GM19324 (cell line): ENCODE data around the gene CAPZA1.
"Not testable (repeated sequence)": the region's sequence is repeated elsewhere in the genome, so short reads cannot be mapped to it uniquely, and the experiment has no call there.

Source experiments
- ATAC-seq: cut with Tn5 transposase; IDR thresholded peaks from one replicate; pipeline ENCODE4 v1.9.1; 2021; ENCODE audit warnings: mild to moderate bottlenecking, moderate library complexity; ENCODE audit not compliant: unreplicated experiment, low FRiP score

The CAPZA1 gene

GRCh38 chr1:112619518-112620376 lies at the start of gene CAPZA1:
CAPZA1 (plus strand) TSS chr1:112619832; CDS start chr1:112619845, 13 bp downstream.
- peak; percentile 82 for ATAC-seq

- no peak for ATAC-seq
Measured at GRCh38 chr1:112575154-112575804, 44.4 kb upstream of the CAPZA1 start.

GRCh38 chr1:112576240-112576639 lies 43.4 kb upstream of the CAPZA1 start:
- ATAC-seq: no peak

- ATAC-seq: no peak
Measured at GRCh38 chr1:112579801-112580510, 39.7 kb upstream of the CAPZA1 start.

- ATAC-seq: no peak
Measured at GRCh38 chr1:112581586-112582192, 37.9 kb upstream of the CAPZA1 start.

GRCh38 chr1:112583366-112583765 lies 36.3 kb upstream of the CAPZA1 start:
- no peak for ATAC-seq

- ATAC-seq: no peak
Measured at GRCh38 chr1:112589766-112590165, 29.9 kb upstream of the CAPZA1 start.

GRCh38 chr1:112594208-112594876 lies 25.3 kb upstream of the CAPZA1 start:
- no peak for ATAC-seq

GRCh38 chr1:112599477-112599876 lies 20.2 kb upstream of the CAPZA1 start:
- no peak for ATAC-seq

- ATAC-seq: no peak
Measured at GRCh38 chr1:112603012-112603411, 16.6 kb upstream of the CAPZA1 start.

GRCh38 chr1:112603541-112603940 lies 16.1 kb upstream of the CAPZA1 start:
- ATAC-seq: no peak

- ATAC-seq: no peak
Measured at GRCh38 chr1:112605633-112606327, 13.9 kb upstream of the CAPZA1 start.

GRCh38 chr1:112614460-112615065 lies 5.1 kb upstream of the CAPZA1 start:
- no peak for ATAC-seq

- ATAC-seq: peak; percentile 1
Measured at GRCh38 chr1:112618114-112618720, 1.4 kb upstream of the CAPZA1 start.

GRCh38 chr1:112618721-112619517 lies 713 bp upstream of the CAPZA1 start, which contains the start of gene ST7L:
ST7L (minus strand) TSS chr1:112619141; CDS start chr1:112619113, 28 bp downstream.
- ATAC-seq: peak; percentile 23

- no peak for ATAC-seq
Measured at GRCh38 chr1:112620377-112620695, 704 bp downstream of the CAPZA1 start.

GRCh38 chr1:112624493-112624892 lies 4.9 kb downstream of the CAPZA1 start:
- ATAC-seq: not testable (repeated sequence)

- no peak for ATAC-seq
Measured at GRCh38 chr1:112625696-112626095, 6.1 kb downstream of the CAPZA1 start.
